DMS79 treated with DMSO at 0.1 percent for 48 hours (cell line): ENCODE data around the gene ITGA11.

Source experiments
- DNase-seq: peaks from one replicate; lab custom pipeline; 2025; lab: John Stamatoyannopoulos, UW

ITGA11 gene

DNA sequence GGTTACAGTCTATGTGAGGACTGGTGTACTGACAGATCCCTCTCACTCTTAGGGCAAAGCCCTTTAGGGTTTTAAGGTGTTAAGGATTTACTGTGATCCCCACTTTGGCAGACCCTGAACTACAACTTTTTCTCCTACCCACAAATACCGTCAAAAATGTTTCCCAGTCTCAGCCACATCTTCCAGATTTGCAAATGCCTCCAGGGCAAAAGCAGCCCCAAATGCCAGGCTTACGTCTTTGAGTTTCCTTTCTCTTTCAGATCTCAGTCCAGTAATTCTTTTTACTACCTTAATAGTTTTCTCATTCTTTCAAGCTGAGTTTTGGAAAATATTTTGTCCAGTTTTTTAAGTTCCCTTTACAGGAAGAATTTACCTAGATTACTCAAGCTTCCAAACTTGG, 13.4 kb upstream of the ITGA11 start:
- DNase-seq = no peak

- DNase-seq = no peak
Measured at GRCh38 chr15:68444336-68444735, 12.4 kb upstream of the ITGA11 start.

DNA sequence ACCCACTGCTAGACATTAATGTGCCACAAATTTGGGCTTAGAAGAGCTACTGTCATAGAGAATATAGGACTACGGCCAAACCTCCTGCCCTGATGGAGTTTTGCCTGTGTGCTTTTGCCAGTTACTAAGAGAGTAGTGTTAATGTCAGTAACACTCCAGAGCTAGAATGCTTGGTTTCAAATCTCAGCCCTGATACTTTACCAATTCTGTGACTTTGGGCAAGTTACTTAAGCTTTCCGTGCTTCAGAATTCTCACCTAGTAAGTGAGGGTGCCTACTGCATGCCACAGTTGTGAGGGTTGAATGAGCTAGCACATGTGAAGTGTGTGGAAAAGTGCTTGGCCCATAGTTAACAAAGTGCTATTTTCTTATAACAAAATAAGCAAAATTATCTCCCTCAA, 10.9 kb upstream of the ITGA11 start:
- no peak for DNase-seq

- peak; percentile 55 for DNase-seq
Measured at GRCh38 chr15:68442041-68442440, 10.1 kb upstream of the ITGA11 start.

- no peak for DNase-seq
Measured at GRCh38 chr15:68441045-68441743, 9.2 kb upstream of the ITGA11 start.

DNA sequence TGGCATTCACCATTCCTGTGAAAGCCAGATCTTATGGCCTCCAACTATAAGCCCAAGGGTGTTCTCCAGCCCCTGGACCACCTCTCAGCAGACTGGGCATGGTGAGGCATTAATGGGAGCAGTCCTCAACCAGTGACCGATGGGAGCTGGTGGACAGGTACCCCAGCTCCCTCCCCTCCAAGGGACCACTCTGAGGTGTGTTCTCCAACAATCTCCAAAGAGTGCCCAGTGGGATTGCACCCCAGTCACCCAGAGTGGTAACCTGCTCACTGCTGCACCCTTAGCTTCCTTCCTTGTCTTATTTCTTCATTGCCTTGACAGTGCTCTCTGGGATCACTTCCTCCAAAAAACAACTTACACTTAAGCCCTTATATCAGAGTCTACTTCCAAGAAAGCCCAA, 8.2 kb upstream of the ITGA11 start:
- no peak for DNase-seq

DNA sequence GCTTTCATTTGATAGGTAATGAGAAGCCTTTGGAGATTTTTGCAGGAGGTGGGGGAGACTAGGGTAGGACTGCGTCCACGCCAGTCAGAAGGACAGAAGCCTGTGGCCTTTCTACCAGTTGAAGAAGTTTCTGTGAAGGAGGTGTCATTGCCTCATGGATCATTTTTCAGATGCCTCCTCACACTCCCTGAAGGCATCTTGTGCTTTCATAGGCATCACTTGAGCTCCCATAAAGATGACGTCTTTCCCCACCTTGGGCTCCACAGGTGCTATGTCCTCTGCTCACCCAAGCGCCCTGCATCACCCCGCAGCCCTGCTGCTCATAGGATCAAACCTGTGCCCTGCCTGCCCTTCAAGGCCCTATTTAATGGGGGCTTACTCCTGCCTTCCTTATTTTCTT, 7.5 kb upstream of the ITGA11 start:
- DNase-seq = no peak

GRCh38 chr15:68436680-68437079, 4.7 kb upstream of the ITGA11 start:
- no peak for DNase-seq

- DNase-seq = no peak
Measured at GRCh38 chr15:68435966-68436365, 4.0 kb upstream of the ITGA11 start.

DNA sequence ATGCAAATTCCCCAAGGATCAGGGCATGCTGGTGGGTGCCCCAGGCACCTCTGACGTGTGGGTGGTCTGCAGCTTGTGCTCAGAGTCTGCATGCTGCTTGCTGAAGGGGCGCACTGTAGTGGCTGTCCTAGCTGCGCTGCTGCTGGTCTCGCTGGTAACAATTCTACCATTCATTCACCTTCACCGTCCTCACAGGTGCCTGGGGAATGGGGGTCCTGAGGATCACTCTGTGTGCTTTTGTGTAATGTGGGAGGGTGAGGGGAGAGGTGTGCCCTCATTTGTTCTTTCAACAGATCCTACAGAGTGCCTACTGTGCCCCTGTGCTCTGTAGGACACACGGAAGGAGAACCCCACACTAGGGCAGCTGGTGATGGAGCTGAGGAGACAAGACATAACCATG, 2.1 kb upstream of the ITGA11 start:
- no peak for DNase-seq

GRCh38 chr15:68433551-68433950, 1.6 kb upstream of the ITGA11 start:
- DNase-seq = no peak

DNA sequence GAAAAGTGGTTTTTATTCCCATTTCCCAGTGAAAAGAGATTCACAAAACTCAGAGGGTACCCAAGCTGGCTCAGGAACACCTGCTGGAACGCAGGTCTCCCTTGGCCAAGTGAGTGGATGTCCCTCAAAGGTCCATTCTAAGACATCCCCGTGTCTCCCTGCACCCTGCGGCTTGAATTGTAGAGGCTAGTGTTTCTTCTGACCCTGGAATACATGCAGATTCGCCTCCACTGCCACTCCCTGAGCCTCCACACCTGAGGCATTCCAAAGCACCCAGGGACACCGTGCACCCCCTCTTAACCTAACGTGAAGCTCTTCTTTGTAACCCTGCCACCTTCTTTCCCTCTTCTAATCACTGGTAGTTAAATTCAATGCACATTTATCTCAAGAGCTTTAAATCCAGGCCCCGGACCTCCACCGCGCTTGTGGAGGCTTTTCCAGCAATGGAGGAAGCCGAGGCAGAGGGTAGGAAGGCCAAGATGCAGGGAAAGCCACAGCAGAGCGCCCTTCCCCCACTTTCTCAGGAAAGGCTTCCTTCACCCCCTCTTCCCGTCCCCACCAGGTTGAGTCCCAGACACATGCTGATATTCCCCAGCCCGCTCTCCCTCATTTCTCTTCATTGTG, 590 bp upstream of the ITGA11 start:
- DNase-seq = no peak

DNA sequence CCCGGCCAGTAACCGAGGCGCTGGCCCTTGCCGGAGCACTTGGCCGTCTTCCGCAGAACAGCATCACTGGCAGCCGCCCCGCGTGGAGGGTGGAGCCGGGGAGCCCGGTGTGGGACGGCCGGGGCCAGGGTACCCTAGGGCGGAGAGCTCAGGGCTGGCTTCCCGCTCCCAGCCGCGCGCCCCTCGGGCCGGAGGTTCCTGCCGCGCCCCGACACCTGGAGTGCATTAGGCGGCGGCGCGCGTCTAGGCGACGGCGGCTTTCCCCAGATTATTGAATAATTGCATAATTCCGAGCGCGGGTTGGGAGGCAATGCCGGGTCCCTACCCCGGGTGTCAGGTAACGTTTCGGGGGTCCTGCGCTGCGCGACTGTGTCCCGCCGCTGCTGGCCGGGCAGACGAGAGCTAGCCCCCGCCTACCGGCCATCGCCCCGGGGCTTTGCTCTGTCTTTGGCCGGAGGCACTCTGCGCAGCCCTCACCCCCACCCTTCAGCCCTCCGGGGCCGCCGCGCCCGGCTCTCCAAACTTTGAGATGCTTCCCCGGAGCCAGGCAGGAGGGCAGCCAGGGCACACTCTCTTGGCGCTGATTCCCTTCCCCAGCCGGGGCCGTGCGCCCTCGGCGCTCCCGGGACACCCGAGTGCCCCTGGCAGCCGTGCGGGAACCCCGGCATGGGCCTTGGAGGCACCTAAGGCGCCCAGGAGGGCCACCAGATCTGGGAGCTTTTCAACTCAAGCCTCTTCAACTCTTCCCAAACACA, 749 bp downstream of the ITGA11 start:
- DNase-seq = no peak

DNA sequence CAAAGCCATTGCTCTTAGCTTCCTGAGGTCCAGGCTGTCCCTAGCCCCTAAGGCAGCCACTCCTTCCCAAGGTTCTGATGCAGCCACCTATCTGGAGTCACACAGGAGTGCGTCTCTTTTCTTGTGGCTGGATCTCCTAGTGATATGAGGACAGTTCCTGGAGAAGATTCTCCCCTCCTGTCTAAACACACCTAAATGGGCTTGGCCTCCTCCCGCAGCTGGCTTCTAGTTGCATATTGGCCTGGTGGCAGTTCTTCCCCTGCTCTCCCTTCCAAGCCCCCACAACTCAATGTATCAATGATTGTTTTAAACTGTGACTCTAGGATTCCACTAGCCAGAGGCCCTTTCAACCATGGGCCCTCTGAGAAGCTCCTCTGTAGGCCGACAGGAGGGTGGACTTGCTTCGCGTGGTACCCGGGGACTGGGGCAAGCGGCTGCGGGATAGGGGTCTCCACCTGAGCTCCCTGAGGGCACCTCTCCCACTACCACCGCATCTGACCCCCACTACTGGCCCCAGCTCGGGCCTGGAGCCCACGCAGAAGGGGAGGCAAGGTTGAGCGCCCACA, 1.4 kb downstream of the ITGA11 start:
- no peak for DNase-seq

DNA sequence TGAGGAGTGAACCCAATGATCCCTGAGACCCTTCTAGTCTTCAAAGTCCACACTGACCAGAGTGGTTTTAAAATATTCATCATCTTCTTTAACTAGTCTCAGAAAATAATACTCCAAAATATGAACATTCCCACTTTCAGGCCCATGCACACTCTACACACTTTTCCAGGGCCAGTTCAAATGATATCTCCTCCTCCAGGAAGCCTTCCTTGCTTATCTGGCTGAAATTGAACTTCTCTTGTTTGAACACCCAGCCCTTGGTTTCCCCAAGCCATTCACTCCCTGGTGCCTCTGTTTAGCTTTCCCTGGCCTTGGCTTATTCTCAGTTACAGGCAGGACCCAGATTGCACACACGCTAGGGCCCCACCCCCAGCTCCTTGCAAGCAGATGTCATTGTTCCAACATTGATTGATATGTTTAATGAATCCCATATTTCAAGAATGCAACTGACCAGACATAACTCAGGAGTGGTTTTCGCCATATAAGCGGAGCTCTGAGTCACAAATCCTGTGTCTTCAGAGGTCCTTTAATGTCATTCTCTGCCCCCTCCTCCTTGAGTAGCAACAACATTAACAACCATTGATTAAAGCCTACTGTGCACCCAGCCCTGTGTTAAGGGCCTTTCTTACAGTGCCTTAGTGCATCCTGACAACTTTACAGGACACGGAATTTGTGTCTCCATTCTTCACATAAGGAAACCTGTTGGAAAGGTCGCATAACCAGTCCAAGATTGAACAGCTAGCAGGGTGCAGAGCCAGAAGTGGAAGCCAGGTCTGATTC, 2.1 kb downstream of the ITGA11 start:
- DNase-seq = no peak

GRCh38 chr15:68428431-68428940, 3.5 kb downstream of the ITGA11 start:
- no peak for DNase-seq

- no peak for DNase-seq
Measured at GRCh38 chr15:68427963-68428362, 4.0 kb downstream of the ITGA11 start.

- no peak for DNase-seq
Measured at GRCh38 chr15:68427366-68427765, 4.6 kb downstream of the ITGA11 start.

DNA sequence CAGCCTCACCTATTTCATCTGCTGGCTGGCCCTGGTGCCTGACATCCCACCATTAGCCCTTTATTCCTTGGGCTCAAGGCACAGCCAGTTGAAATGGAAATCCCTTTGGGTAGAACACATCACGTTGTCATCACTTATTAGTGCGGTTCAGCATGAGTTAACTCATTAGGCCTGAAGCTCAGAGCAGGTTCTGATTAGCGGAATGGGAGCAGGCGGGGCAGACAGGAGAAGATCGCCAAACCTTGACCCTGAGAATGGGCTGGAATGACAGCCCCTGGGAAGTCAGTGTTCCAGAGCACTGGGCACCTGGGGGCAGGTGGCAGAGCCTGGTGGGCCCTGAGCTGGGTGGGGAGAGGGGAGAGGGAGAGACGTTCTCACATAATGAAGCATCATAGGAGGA, 5.8 kb downstream of the ITGA11 start:
- DNase-seq = no peak

GRCh38 chr15:68425428-68426060, 6.4 kb downstream of the ITGA11 start:
- DNase-seq = no peak

GRCh38 chr15:68424754-68425390, 7.1 kb downstream of the ITGA11 start:
- no peak for DNase-seq
